ENCODE data around the gene POLR1G.
"Not testable (repeated sequence)": the region's sequence is repeated elsewhere in the genome, so short reads cannot be mapped to it uniquely, and the experiment has no call there.

Gene POLR1G

DNA sequence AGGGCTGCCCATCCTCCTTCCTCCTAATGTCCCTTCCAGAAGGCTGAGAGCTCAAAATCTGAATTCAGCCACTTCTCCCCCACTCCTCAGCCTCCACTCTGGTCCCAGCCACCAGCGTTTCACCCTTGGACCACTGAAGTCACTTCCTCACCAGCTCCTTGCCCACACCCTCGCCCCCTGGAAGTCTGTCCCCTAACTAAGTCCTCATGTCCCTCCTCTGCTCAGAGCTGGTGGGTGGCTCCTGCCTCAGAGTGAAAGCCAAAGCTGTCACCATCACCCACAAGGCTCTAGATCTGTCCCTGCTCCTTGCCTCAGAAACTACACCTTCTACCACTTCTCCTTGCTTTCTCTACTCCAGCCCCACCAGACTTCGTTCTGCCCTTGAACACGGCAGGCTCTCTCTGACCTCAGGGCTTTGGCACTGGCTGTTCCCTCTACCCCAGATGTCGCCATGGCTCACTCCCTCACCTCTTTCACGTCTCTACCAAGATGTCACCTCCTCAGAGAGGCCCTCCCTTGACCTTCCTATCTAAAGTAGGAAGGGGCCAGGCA, 15.6 kb downstream of the POLR1G start:
- no peak for DNase-seq (ENCODE audit: low spot score)

DNA sequence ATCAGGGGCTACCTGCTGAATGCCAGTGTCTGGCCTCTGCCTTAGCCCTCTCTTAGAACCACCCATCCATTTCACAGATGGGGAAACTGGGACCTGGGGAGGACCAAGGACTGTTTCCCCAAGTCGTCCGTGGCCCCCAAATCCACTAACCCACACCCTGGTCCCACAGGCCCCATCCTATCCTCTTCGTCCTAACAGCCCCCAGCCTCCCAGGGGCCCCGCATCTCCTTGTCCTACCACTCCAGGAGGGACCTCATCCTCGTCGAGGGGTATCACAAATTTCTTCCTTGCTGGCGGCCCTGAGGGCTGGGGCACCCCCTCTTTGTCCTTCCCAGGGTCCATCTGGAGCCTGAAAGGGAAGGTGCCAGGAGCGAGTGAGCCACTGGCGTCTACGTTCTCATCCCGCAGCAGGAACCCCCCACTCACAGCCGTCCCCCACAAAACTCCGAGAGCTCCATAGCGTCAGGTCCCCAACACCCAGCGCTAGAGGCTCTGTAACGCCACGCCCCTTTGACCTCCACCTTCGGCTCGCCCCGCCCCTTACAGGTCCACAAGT, 16.7 kb downstream of the POLR1G start:
- peak; percentile 98 for DNase-seq (ENCODE audit: low spot score)

DNA sequence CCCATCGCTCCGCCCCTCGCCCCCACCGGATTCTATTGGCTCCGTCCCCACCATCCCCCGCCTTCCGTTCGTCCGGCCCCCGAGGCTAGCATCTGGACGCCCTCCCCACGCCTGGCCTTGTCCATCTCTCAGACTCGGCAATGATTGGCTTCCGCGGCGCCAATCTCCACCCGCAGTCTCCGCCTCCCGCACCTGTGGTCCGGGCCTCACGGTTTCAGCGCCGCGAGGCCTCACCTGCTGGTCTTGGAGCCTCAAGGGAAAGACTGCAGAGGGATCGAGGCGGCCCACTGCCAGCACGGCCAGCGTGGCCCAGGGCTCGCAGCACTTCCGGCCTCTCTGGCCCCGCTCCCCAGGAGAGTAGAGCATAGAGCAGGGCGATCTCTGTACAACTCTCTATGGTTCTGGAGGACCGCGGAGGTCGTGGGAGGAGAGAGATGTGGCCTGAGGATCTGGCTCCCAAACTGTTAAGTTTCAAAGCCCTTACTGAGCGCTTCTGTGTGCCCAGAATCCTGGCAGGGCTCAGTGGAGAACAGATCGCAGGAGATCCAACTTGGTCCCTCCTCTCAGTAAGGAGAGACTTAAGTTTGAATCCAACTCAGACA, 17.2 kb downstream of the POLR1G start, which contains the start of gene ERCC1:
TSS of gene ERCC1 (minus strand) at position 329 of the 602 bp plus-strand sequence. CDS start 543 bp downstream, outside the sequence.
- DNase-seq (ENCODE audit: low spot score): no peak

- DNase-seq (ENCODE audit: low spot score): peak; percentile 59
Observed at GRCh38 chr19:45424191-45425058, 18.0 kb downstream of the POLR1G start.

DNA sequence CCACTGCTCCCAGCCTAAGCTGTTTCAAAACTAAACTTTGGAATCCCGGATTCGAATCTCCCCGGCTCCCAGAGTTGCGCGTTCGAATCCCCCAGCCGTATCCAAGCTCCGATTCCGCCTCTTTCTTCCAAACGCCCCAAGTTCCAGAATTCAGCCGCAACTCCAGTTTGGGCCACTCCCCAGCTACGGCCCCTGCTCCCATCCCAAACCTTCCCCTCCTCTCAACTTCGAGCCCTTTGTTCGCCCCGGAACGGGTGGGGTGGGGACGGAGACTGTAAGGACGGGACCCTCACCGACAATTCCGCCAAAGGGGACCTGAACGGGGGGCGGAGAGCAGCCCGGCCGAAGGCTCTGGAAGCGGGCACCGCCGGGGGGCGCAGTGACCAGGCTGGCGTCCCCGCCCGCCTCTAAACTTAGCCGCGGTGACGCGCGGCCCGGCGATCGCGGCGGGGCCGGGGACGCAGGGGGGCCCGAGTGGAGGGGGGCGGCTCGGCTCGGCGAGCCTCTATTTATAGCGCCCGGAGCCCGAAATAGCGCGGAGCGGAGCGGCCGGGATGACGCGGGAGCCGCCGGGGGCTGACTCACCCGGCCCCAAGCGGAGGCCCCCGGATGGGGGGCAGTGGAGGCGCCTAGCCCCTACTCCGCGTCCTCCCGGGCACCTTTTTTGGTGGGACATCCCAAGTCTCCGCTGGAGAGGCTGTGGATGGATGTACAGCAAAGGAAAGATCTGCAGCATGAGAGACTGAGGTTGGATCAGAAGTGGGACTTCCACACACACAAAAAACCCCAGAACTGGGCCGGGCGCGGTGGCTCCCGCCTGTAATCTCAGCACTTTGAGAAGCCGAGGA, 22.2 kb downstream of the POLR1G start:
- peak; percentile 87 for DNase-seq (ENCODE audit: low spot score)

DNA sequence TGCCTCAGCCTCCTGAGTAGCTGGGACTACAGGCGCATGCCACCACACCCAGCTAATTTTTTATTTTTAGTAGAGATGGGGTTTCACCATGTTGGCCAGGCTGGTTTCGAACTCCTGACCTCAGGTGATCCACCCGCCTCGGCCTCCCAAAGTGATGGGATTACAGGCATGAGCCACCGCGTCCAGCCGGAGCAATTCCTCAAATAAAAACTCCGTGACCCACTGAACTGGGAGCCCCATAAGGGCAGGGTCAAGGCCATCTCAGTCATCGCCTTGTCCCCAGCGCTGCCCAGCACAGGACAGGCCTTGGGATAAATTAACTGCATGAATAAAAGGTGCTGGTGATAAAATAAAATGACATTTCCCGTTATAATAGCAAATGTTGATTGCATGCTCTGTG, 23.5 kb downstream of the POLR1G start:
- DNase-seq (ENCODE audit: low spot score): not testable (repeated sequence)

DNA sequence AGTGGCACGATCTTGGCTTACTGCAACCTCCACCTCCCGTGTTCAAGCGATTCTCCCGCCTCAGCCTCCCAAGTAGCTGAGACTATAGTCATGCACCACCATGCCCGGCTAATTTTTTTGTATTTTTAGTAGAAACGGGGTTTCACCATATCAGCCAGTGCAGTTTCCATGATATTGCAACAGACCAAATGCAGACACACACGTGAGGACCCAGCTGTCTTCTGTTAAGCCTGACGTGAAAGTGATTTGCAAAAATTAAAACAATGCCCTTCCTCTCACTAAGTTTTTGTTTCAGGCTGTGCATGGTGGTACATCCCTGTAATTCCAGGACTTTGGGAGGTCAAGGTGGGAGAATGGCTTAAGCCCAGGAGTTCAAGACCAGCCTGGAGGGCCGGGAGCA, 24.6 kb downstream of the POLR1G start:
- DNase-seq (ENCODE audit: low spot score): not testable (repeated sequence)

- not testable (repeated sequence) for DNase-seq (ENCODE audit: low spot score)
Observed at GRCh38 chr19:45432543-45432942, 26.1 kb downstream of the POLR1G start.

DNA sequence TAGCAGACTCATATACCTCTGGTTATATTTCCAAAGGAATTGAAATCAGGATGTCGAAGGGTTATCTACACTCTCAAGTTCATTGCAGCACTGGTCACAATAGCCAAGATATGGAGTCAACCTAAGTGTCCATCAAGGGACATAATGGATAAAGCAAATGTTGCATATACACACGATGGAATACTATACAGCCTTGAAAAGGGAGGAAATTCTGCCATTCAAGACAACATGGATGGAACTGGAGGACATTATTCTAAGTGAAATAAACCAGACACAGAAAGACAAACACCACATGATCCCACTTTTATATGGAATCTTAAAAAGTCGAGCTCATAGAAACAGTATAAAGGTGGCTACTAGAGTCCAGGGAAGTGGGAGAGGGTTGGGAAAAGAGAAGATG, 30.9 kb downstream of the POLR1G start:
- no peak for DNase-seq (ENCODE audit: low spot score)

GRCh38 chr19:45439190-45439568, 32.7 kb downstream of the POLR1G start:
- no peak for DNase-seq (ENCODE audit: low spot score)

DNA sequence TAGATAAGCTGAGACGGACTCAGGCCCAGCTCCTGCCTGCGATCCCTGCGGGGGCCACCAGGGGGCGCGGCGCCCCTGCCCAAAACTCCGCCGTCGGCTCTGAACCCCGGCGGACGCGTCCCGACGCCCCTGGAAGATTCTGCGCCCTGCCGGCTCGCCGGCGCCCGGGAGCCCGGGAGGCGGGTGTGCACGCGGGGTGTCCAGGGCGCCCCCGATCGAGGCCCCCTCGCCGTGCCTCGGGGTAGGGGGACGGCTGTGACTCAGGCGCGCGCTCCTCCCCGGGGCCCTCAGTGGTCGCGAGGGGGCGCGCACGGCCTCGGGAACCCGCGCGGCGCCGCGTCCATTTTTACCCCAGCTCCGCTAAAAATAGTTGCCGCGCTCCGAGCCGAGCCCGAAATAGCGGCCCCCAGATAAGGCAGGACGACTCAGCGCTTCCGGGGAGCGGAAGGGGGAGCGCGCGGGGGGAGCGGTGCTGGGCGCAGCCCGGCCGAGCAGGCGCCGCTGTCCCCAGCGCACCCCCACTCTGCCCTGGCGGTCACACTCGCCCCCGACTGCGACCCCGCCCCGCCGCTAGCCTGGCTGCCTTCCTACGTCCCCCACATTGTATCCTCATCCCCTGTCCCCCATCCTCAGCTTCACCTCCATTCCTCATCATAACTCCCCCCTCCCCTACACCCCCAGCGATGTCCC, 33.3 kb downstream of the POLR1G start:
- peak; percentile 82 for DNase-seq (ENCODE audit: low spot score)

DNA sequence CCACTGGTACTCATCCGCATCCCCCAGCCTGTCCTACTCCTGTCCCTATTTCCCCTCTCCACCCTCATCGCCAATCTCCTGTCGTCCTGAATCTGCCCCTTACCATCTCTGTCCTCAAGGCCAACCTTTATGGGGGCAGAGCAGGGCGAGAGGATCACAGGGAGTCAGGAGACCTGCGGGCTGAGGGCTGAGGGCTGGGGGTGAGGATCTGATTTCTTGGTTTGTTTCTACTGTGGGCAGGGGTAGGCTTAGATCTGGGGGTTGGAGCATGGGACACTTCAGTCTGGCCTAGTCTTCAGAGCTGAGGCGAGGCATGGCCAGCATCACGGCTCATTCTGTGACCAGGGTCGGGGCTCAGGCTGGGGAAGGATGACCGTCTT, 33.8 kb downstream of the POLR1G start:
- DNase-seq (ENCODE audit: low spot score): no peak

GRCh38 chr19:45440873-45441654, 34.6 kb downstream of the POLR1G start:
- peak; percentile 31 for DNase-seq (ENCODE audit: low spot score)

- DNase-seq (ENCODE audit: low spot score): no peak
Observed at GRCh38 chr19:45442408-45442777, 35.9 kb downstream of the POLR1G start.

- no peak for DNase-seq (ENCODE audit: low spot score)
Observed at GRCh38 chr19:45442778-45443461, 36.5 kb downstream of the POLR1G start.

DNA sequence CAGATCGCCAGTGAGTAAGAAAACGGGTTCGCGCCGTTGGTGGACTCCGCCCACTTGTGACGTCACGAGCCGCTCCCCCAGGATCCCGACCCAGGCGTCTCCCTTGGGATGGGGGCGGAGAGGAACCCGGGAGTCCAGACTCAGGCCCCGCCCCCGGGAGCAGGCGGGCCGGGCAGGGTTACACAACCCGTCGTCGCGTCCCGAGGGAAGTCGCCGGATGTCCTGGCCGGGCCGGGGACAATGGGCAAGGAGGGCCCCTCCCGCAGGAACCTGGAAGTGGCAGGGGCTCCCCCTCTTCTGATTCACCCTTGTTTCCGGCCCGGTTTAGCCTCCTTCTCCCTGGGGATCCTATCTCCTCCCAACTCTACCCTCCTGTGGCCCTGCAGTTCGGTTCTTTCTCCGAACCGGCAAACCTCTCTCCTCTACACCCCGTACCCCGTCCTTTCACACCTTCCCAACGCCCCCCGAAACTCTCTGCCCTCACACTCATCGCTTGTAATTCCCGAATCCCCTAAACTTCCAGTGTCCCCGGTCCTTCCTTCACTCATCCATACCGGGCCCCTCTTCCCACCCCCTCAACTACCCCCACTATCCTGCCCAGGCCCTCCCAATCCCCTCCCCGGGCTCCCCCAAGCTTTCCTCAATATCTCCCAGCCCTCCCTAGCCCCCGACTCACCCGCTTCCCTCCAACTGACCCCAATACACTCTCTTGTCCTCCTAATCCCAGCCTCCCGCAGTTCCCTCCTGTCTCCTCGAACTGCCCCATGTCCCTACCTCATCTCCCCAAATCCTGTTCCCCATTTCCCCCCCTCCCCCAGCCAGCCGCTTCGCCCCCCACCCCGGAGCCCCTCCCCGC, 37.2 kb downstream of the POLR1G start:
- peak; percentile 92 for DNase-seq (ENCODE audit: low spot score)

DNA sequence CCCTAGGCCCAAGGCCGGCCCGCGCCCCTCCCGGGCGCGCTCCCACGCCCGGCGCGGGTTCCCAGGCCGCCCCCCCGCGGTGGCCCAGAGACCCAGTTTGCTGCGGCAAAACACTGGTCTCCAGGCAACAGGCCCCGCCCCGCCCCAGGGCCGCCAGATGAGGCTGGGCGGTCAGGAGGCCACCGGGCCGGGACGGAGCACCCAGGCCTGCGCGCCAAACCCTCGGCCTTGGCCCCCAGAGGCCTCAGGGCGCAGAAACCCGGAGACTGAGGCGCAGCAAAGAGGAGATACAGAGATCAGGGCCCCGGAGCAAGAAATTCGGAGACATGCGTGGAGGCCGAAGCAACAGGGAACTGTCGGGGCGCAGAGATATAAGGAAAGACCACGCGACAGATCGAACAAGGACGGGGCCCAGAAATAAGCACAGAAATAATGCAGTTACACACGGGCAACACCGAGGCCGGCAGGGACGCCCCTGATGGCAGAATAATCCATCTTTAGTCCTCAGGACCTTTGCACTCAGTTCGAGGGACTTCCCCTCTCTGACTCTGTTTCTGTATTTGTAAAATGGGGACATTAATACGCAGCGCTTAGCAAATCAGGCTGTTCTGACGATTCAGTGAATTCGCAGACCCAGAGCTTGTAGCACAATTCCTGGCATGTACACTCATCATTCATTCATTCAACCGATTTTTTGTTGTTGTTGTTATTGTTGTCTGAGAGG, 38.0 kb downstream of the POLR1G start:
- peak; percentile 88 for DNase-seq (ENCODE audit: low spot score)

DNA sequence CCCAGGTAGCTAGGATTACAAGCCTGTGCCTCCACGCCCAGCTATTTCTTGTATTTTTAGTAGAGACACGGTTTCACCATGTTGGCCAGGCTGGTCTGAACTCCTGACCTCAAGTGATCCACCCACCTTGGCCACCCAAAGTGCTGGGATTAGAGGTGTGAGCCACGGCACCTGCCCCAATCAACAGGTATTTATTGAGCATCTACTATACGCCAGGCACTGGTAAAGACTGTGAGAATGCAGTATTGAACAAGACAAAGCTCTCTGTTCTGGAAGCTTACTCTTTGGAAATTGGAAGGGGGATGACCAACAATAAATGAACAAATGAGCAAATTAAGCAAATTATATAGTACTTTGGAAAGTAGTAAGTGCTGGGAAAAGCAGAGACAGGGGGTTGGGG, 38.7 kb downstream of the POLR1G start:
- DNase-seq (ENCODE audit: low spot score): no peak
